ENCODE data around the gene TUBA1C.

The TUBA1C gene

GRCh38 chr12:49232940-49233841 is 31.7 kb upstream of the TUBA1C start:
- TF ChIP-seq REST (IDR thresholded peaks at IDR 0.05; ENCODE audit: insufficient read depth in 1 of 2, low read depth in 2 of 2, low read length in 2 of 2) (no peak), SIN3A (IDR thresholded peaks at IDR 0.05; ENCODE audit: borderline replicate concordance, insufficient read depth, low read length) (no peak), POLR2AphosphoS5 (IDR thresholded peaks at IDR 0.05; ENCODE audit: low read depth, low read length) (no peak), FOXP2 (optimal IDR thresholded peaks at IDR 0.05; ENCODE audit: borderline replicate concordance, extremely low read depth, extremely low read length, insufficient read depth) (no peak), TAF1 (IDR thresholded peaks at IDR 0.05; ENCODE audit: borderline replicate concordance, insufficient read depth, low read length) (no peak)

GRCh38 chr12:49233842-49234526 is 30.9 kb upstream of the TUBA1C start:
- TF ChIP-seq POLR2AphosphoS5 (IDR thresholded peaks at IDR 0.05; ENCODE audit: low read depth, low read length) (no peak), SIN3A (IDR thresholded peaks at IDR 0.05; ENCODE audit: borderline replicate concordance, insufficient read depth, low read length) (no peak), REST (IDR thresholded peaks at IDR 0.05; ENCODE audit: insufficient read depth in 1 of 2, low read depth in 2 of 2, low read length in 2 of 2) (no peak), TAF1 (IDR thresholded peaks at IDR 0.05; ENCODE audit: borderline replicate concordance, insufficient read depth, low read length) (no peak), FOXP2 (optimal IDR thresholded peaks at IDR 0.05; ENCODE audit: borderline replicate concordance, extremely low read depth, extremely low read length, insufficient read depth) (no peak)

- TF ChIP-seq REST (IDR thresholded peaks at IDR 0.05; ENCODE audit: insufficient read depth in 1 of 2, low read depth in 2 of 2, low read length in 2 of 2) (no peak), POLR2AphosphoS5 (IDR thresholded peaks at IDR 0.05; ENCODE audit: low read depth, low read length) (no peak), SIN3A (IDR thresholded peaks at IDR 0.05; ENCODE audit: borderline replicate concordance, insufficient read depth, low read length) (no peak), TAF1 (IDR thresholded peaks at IDR 0.05; ENCODE audit: borderline replicate concordance, insufficient read depth, low read length) (no peak), FOXP2 (optimal IDR thresholded peaks at IDR 0.05; ENCODE audit: borderline replicate concordance, extremely low read depth, extremely low read length, insufficient read depth) (no peak)
These were observed 28.5 kb upstream of the TUBA1C start for GRCh38 chr12:49236423-49236822.

GRCh38 chr12:49243631-49244030 is 21.3 kb upstream of the TUBA1C start:
- TF ChIP-seq POLR2AphosphoS5 (IDR thresholded peaks at IDR 0.05; ENCODE audit: low read depth, low read length) (no peak), FOXP2 (optimal IDR thresholded peaks at IDR 0.05; ENCODE audit: borderline replicate concordance, extremely low read depth, extremely low read length, insufficient read depth) (no peak), SIN3A (IDR thresholded peaks at IDR 0.05; ENCODE audit: borderline replicate concordance, insufficient read depth, low read length) (no peak), REST (IDR thresholded peaks at IDR 0.05; ENCODE audit: insufficient read depth in 1 of 2, low read depth in 2 of 2, low read length in 2 of 2) (no peak), TAF1 (IDR thresholded peaks at IDR 0.05; ENCODE audit: borderline replicate concordance, insufficient read depth, low read length) (no peak)
